NCI-H345 treated with DMSO at 0.1 percent for 48 hours (cell line): Measurements from ENCODE around the gene MAP7.
"Not testable (repeated sequence)": the region's sequence is repeated elsewhere in the genome, so short reads cannot be mapped to it uniquely, and the experiment has no call there.

ENCODE experiments used
- DNase-seq: peaks from one replicate; lab custom pipeline; 2025; ENCODE audit not compliant: unreplicated experiment; lab: John Stamatoyannopoulos, UW

The MAP7 gene

GRCh38 chr6:136309729-136310311, 240.4 kb downstream of the MAP7 start:
- DNase-seq: no peak

GRCh38 chr6:136309171-136309570, 241.1 kb downstream of the MAP7 start:
- DNase-seq: no peak

GRCh38 chr6:136308469-136308868, 241.8 kb downstream of the MAP7 start:
- DNase-seq: not testable (repeated sequence)

GRCh38 chr6:136307351-136307750, 242.9 kb downstream of the MAP7 start:
- DNase-seq: peak; percentile 55

- peak; percentile 45 for DNase-seq
Measured at GRCh38 chr6:136306466-136306865, 243.8 kb downstream of the MAP7 start.

- no peak for DNase-seq
Measured at GRCh38 chr6:136304410-136304809, 245.8 kb downstream of the MAP7 start.

GRCh38 chr6:136303516-136303915, 246.7 kb downstream of the MAP7 start:
- no peak for DNase-seq

- no peak for DNase-seq
Measured at GRCh38 chr6:136294621-136295020, 255.6 kb downstream of the MAP7 start.
